Retinal pigment epithelial cell (primary cell): ENCODE measurements around the gene TNNC1.

ENCODE experiments used
- DNase-seq: peaks from one replicate; pipeline ENCODE4 v3.0.0-alpha.2; 2010; ENCODE audit warnings: low read depth
- H3K4me3 ChIP-seq: 2 replicates; pipeline ENCODE4 v1.5.1; 2011; ENCODE audit warnings: mild to moderate bottlenecking, low read length, control low read depth, moderate library complexity
- CTCF ChIP-seq: conservative IDR thresholded peaks from 2 replicates; pipeline ENCODE4 v1.5.1; 2011; ENCODE audit warnings: low read depth, low read length, control low read depth, inconsistent platforms

The TNNC1 gene

GRCh38 chr3:52483081-52483480 lies 29.2 kb upstream of the TNNC1 start:
- no peak for DNase-seq
- TF ChIP-seq CTCF = no peak
- no peak overlapping the region for H3K4me3 ChIP-seq

GRCh38 chr3:52481819-52482521 lies 28.1 kb upstream of the TNNC1 start:
- DNase-seq = no peak
- H3K4me3 ChIP-seq = no peak overlapping the region
- TF ChIP-seq CTCF = peak; percentile 49

- H3K4me3 ChIP-seq = no peak overlapping the region
- DNase-seq = no peak
- no peak for TF ChIP-seq CTCF
Observed at GRCh38 chr3:52480768-52481715, 27.2 kb upstream of the TNNC1 start.

GRCh38 chr3:52479877-52480575 lies 26.2 kb upstream of the TNNC1 start:
- no peak overlapping the region for H3K4me3 ChIP-seq
- DNase-seq = no peak
- TF ChIP-seq CTCF = no peak

DNA sequence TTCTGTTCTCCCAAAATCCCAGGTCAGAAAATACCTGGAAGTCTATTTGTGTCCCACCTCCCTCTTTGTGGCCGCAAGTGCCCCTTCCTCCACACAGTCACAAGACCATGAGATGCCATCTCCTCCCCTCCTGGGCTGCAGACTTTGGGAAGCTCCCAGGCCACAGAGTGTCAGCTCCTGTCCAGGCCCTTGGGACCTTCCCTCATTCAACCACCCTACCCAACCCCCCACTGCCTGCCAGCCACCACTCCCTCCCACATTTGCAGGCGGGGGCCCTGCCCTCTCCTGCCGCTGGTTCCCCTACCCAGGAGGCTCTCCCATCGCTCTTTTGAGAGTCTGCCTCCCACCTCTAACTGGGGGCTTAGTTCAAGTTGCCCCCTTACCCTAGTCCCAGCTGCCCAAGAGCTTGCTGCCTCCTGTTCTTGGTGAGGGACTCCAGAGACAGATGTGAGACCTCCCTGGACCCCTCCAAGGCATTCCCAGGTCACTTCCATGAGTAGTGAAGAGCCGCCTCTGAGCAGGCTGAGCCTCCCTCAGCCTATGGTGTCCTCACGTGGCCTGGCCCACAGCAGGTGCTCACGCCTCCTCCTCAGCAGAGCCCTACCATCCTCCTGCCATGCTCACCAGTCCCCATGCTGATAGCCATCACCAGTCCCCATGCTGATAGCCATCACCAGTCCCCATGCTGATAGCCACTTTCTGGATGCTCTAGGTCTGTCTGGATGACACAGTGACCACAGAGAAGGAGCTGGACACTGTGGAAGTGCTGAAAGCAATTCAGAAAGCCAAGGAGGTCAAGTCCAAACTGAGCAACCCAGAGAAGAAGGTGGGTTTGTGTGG lies 25.4 kb upstream of the TNNC1 start:
- no peak overlapping the region for H3K4me3 ChIP-seq
- no peak for DNase-seq
- no peak for TF ChIP-seq CTCF

- DNase-seq = no peak
- no peak overlapping the region for H3K4me3 ChIP-seq
- TF ChIP-seq CTCF = no peak
Observed at GRCh38 chr3:52477796-52478095, 23.9 kb upstream of the TNNC1 start.
